NOMO-1 treated with DMSO at 0.1 percent for 48 hours (cell line): ENCODE measurements around the gene ZNF625.
"Not testable (repeated sequence)": the region's sequence is repeated elsewhere in the genome, so short reads cannot be mapped to it uniquely, and the experiment has no call there.

ENCODE experiments used
- DNase-seq: peaks from one replicate; lab custom pipeline; 2025; ENCODE audit not compliant: unreplicated experiment; lab: John Stamatoyannopoulos, UW

ZNF625 gene

DNA sequence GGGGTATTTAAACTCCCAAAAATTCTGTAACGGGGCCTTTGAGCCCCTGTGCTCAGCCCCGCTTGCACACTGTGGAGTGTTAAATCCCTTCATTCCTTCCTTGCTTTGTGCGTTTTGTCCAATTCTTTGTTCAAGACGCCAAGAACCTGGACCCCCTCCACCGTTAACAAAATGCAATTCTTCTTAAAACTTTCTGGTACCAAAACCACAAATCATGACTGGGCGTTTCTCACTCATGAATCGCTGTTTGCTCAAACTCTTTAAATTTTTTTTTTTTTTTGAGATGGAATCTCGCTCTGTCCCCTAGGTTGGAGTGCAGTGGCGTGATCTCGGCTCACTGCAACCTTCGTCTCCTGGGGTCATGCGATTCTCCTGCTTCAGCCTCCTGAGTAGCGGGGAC is 17.3 kb downstream of the ZNF625 start:
- DNase-seq: no peak

DNA sequence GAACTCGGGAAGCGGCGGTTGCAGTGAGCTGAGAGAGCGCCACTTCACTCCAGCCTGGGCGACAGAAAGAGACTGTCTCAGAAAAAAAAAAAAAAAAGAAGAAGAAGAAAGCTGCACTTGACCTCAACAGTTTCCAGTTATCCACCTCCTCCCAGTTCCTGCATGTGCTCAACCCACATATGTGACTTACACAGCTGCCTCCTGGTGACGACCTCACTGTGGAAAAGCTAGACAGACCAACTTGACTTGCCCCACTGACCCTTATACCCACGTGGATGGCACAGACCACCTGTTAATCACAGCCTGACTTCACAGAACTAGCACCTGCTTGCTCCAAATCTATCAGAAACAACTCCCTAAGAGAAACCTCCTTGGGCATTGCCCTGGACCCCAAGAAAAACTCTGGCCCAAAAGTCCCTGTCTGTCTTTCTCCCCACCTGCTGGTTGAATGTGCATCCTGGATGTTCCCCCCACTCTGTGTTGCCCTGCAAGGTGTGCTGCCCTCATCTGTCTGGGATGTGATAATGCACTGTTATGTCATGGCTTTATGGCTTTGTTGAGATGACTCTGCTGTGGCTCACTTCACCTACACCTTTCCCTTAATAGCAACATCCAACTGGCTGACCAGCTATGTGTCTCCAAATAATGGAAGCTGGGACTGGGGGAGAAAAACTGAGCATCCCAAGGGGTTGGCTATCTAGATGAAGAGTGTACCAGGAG is 19.2 kb downstream of the ZNF625 start:
- DNase-seq: no peak

DNA sequence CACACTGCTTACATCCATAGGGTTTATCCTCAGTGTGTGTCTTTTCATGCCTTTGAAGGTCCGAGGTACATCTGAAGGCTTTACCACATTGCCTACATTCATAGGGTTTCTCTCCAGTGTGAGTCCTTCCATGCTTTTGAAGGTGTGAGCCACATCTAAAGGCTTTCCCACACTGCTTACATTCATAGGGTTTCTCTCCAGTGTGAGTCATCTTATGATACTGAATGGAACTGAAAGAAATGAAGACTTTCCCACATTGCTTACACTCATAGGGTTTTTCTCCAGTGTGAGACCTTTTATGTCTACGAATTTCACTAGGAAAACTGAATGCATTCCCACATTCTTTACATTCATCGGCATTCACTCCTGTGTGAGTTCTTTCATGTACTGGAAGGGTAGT is 23.5 kb downstream of the ZNF625 start:
- no peak for DNase-seq

DNA sequence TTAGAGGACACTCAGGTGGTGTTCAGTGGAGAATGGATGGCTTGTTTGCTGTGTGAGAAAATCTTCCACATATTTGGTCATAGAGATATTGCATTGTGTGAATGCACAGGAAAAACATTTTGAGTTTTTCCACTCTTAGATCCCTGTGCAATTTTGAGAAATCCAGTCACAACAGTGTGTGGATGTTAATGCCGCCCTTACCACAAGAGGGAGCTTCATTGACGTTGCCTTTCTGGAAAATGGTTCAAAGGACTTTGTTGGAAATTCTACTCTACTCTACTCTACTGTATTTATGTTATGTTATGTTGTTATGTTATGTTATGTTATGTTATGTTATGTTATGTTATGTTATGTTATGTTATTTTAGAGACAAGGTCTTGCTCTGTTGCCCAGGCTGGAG is 29.8 kb downstream of the ZNF625 start:
- DNase-seq: no peak

DNA sequence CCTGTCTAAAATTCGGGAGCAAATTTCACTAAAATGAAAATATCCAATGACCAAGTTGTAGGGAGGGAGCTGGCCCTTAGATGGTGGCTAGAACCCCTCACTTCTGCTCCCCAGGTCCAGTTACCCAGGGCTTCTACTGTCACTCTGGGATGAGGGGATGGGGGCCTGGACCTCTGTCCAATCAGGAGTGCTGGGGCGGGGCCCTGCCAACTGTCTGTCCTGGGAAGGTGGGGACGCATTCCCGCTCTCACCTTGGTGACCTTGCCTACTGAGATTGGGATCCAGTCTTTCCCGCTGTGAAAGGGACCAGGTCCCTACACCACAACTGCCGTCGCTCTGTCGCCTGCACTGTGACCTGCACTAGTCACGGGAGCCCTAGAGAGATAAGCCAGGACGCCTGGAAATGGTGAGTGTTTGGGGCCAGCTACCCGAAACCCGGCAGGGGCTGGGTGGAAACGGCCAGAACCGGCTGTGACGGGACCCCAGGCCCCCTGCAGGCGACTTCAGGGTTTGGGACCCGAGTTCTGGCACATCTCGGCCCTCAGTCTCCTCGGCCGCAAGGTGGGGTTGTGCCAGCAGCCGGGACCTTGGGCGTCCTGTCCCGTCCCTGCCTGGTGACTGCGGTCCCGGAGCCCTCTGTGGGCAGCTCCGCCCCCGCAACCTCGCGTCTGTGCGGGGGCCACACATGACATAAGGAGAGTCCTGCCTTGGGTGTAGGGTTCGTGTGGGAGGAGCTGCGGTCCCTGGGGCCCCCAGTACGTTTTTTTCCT is 39.1 kb downstream of the ZNF625 start:
- DNase-seq: no peak

DNA sequence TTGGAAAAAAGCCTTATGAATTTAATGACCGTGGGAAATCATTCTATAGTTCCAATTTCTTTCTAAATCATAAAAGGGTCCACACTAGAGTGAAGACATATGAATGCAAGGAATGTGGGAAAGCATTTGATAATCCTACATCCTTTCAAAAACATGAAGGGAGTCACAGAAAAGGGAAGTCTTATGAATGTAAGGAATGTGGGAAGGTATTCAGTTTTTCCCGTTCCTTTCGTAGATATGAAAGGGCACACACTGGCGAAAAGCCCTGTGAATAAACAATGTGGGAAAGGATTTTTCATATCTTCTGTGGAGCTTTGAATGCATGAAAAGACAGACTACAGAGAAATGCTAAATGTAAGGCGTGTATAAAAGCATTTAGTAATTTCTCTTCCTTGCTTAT is 43.4 kb downstream of the ZNF625 start:
- no peak for DNase-seq

DNA sequence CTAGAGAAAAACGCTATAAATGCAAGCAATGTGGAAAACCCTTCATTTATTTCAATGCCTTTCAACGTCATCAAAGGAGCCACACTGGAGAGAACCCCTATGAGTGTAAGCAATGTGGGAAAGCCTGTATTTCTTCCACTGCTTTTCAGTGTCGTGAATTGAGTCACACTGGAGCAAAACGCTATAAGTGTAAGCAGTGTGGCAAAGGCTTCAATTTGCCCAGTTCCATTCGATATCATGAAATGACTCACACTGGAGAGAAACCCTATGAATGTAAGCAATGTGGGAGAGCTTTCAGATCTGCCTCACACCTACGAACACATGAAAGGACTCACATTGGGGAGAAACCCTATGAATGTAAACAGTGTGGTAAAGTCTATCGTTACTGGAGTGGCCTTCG is 43.8 kb downstream of the ZNF625 start:
- no peak for DNase-seq

DNA sequence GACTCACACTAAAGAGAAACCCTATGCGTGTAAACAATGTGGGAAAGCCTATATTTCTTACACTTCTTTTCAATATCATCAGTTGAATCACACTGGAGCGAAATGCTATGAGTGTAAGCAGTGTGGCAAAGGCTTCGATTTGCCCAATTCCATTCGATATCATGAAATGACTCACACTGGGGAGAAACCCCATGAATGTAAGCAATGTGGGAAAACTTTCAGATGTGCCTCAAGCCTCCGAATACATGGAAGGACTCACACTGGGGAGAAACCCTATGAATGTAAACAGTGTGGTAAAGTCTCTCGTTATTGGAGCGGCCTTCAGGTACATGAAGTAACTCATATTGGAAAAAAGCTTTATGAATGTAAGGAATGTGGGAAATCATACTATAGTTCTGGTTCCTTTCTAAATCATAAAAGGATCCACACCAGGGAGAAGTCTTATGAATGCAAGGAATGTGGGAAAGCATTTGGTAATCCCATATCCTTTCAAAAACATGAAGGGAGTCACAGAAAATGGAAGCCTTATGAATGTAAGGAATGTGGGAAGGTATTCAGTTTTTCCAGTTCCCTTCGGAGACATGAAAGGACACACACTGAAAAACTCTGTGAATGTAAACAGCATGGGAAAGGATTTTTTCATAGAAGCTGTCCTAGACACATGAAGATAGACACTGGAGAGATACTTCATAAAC is 44.4 kb downstream of the ZNF625 start:
- DNase-seq: no peak

DNA sequence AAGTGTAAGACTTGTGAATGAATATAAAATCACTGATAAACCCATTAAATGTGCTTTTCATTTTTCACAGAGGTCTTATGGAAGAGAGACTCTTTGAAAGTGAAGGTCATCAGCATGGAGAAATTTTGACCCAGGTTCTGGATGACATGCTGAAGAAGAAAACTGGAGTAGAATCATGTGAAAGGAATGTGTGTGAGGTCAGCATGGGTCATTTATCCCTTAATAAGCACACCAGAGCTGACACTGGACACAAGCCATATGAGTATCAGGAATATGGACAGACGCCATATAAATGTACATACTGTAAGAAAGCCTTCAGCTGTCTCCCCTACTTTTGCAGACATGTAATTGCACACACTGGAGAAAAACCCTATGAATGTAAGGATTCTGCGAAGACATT is 45.4 kb downstream of the ZNF625 start:
- no peak for DNase-seq

DNA sequence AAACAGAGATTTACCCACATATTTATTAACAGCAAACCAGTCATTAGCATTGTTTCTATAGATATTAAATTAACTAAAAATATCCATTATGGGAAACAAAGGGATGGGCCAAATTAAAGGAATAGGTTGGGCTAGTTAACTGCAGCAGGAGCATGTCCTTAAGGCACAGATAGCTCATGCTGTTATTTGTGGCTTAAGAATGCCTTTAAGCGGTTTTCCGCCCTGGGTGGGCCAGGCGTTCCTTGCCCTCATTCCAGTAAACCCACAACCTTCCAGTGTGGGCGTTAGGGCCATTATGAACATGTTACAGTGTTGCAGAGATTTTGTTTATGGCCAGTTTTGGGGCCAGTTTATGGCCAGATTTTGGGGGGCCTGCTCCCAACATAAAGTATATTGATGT is 52.6 kb downstream of the ZNF625 start:
- DNase-seq: not testable (repeated sequence)

DNA sequence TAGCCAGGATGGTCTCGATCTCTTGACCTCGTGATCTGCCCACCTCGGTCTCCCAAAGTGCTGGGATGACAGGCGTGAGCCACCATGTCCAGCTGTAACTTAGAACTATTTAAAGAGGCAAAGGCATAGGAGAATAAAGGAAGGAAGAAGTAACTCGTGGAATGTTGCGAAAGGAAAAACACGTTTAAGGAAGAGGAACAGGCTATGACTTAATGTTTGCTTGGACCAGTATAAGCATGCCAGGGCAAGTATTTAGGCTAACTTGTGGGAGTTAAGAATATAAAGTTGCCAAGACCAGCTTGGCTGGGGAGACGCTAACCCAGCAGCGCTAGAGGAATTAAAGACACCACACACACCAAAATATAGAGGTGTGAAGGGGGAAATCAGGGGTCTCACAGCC is 58.5 kb downstream of the ZNF625 start:
- no peak for DNase-seq

DNA sequence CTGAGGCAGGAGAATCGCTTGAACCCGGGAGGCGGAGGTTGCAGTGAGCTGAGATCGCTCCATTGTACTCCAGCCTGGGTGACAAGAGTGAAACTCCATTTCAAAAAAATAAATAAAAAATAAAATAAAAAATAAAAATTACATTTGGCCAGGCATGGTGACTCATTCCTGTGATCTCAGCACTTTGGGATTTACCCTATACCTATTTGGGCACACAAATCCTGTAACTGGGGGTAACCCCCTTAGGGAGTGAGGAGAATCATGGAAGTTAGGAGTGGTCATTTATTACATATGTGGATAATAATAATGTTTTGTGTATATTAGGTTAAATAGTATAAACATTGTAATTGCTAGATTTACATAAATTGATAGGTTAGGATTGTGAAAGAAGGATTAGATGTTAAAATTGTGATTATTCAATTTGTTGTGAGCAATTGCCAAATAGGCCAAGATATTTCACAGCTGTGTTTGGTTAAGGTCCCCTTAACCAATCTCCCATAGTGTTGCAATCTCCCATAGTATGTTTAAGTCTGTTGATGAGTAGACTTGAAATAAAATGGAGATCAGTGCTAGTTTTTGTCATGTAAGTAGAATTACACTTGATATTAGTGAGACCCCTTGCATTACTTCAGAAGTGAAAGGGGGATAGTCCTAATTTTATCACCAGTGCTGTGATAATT is 61.3 kb downstream of the ZNF625 start:
- no peak for DNase-seq
